K562 treated with DMSO at 1 percent for 4 hours (cell line): ENCODE data around the gene CBR4. TPM values are rescaled to one million over a fixed set of nuclear protein-coding genes. Genes with fewer than 3 reads are reported as not detected.

ENCODE experiments used
- total RNA-seq: library from RNA; unstranded; fragments of 300-600 nt; gene quantifications from 2 replicates; pipeline ENCODE4 v1.2.3, GENCODE V29; 2022; ENCODE audit not compliant: insufficient read depth

Gene CBR4
- 4.6 and 6.5 TPM in 2 replicates for total RNA-seq

DNA sequence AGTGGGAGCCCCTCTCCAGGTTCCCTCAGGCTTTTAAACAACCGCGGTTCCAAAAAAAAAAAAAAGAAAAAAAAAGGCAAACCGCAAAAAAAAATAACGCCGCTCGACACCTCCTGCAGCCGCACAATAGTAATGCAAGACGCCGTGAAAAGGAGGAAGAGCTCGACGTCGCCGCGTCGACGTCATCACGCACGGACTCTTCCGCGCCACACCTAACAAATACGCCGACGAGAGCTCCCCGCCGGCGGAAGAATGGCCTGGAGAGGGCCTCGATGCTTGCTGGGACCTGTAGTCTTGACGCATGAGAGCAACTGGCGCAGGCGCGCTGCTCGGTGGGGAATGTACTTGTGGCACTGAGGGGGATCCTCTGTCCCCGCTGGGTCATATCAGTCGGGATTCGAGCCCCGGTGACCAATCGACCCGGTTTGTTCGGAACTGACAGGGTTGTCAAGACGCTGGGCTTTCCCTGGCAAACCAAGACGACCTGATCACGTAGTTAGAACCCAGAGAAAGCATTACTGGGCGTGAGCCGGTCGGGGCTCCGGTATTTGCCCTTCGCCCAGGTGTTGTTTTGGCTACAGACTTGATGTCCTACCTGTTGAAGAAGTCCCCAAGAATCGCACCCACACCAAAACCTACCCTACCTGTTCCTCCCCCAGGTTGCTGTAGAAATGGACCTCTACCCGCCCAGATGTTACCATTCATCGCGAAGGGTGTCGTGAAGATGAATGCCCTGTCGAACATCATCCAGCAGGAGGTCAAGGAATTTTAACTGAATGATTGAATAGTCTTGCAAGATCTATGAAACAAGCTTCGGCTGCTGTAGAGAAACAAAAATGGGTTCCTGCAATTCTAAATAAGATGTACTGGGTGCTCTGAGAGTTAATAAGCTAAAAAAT is at the start of gene CBR4:
TSS of gene CBR4 (minus strand) at position 131 of the 899 bp plus-strand sequence. CDS start 166 bp downstream, outside the sequence.

